AG08395 (cell line): ENCODE results near the gene PFDN2.

Experiments
- DNase-seq: peaks from one replicate; pipeline ENCODE4 v3.0.0; 2012; ENCODE audit warnings: mixed read lengths, low spot score

The PFDN2 gene

DNA sequence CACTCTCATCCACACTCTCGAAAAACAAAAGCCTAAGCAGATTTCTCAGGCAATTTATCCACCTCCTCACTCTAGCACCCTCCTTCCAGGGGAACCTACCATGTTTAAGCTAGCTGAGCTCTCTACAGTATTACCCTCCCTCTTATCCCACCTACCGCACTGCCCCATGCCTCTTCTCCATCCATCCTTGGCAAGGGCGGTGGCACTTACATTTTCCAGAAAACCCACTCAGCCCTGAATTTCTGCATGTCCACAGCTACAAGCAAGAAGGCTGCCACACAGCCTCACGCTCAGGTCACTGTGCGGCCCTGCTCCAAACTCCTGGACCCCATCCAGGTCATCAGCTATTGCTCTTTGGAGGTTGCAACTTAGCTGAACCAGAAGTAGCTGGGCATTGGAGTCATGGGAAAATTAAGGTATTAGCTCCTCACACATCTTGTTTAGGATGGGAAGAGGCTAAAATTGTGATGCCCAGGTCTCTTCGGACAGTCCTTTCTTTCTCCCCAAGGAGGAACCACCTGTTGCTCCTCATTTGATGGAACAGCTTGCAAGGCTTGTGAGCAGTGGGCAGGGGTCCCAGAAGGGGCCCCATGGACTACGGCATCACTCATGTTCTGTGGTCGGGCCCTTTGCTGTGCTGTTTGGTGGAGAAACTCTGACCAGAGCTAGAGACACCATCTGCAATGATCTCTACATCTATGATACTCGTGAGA lies 18.6 kb downstream of the PFDN2 start:
- DNase-seq: no peak

DNA sequence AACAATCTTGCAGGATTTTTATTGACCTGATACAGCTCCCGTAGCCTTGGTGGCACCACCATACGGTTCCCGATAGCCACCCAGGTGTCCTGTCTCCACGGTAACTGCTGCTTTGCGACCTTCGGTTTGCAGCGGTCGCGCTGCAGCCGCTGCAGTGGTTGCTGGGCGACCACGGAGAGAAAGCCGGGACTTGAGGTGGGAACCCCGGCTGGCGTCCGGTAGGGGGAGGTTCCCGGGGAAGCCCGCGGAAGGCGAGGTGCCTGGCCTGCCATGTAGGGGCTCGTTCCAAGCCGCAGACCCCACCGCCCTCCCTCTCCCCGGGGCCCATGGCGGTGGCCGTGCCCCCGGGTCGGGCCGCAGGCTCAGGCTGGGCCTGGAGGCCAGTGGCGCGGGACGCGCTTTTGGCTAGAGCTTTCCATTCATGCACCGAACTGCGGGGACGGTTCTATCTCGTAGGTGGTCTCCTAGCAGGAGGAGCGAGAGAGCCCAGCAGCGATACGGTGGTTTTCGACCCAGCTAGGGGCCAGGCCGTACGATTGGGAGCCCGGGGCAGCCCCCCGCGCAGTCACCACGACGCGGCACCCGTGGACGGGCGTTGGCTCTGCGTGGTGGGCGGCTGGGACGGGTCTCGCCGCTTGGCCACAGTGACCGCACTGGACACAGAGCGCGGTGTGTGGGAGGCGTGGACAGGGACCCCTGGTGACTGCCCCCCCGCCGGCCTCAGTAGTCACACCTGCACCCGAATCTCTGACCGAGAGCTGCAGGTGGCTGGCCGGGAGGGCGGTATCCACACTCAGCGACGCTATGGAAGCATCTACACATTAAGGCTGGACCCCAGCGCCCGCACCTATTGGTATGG lies 19.4 kb downstream of the PFDN2 start, which contains the start of gene KLHDC9:
Gene KLHDC9, plus strand, starts transcription at position 152 of the 859 bp plus-strand sequence. Its CDS starts 175 bp downstream, at position 327.
- DNase-seq: peak; percentile 86

DNA sequence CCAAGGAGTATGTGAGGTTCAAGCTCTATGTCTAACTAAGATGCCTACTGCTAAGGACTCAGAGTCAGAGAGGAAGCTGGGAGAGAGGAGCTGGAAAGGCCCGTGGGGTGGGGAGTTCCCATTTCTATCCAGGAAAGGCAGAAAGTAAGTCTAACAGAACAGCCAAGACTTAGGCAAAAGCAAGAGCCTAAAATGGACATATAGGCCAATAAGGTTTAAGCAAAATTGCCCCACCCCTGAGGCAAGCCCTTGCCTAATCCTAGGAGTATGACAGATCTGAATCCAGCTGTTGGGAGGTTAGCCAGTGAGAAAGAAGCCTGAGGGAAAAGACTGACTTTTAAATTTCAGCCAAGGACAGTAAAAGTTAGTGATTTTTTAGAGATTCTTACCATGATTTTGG lies 21.3 kb downstream of the PFDN2 start:
- DNase-seq: peak; percentile 68

DNA sequence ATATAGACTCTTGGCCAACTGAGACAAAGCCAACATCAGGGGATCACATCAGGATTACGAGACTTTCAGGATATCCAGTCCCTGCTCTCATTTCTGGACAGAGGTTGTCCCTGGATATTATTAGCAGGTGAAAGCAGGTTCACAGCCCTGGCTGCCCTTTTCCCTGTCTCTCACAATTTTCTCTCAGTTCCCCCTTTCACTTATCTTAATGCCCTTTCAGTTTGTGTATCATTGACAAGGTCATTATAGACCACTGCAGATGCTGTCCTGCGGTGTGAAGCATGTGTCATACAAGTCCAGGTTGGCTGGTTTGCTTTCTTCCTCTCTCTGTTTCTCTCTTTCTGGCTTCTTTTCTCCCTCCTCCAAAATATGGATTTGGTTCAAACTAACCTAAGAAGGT lies 21.8 kb downstream of the PFDN2 start:
- no peak for DNase-seq

DNA sequence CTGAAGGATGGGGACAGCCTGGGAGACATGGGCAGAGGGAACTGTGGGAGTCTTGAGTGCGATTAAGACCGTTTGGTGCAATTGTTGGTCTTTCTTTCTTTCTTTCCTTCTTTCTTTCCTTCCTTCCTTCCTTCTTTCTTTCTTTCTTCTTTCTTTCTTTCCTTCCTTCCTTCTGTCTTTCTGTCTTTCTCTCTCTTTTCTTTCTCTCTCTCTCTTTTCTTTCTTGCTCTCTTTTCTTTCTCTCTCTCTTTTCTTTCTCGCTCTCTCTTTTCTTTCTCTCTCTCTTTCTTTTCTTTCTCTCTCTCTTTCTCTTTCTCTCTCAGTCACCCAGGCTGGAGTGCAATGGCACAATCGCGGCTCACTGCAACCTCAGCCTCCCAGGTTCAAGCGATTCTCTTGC lies 22.6 kb downstream of the PFDN2 start:
- DNase-seq: no peak

DNA sequence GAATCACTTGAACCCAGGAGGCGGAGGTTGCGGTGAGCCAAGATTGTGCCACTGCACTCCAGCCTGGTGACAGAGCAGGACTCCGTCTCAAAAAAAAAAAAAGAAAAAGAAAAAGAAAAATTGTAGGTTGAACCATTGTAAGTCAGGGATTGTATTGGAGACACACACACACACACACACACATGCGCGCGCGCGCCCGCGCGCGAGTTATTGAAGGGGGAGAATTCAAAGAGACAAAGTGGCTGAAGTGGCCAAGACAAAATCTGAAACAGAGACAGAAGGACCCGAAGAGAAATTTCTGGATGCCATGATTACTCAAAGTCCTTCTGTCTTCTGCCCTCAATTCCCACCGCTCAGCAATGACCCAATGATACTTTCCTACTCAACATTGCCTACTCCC lies 23.4 kb downstream of the PFDN2 start:
- no peak for DNase-seq

DNA sequence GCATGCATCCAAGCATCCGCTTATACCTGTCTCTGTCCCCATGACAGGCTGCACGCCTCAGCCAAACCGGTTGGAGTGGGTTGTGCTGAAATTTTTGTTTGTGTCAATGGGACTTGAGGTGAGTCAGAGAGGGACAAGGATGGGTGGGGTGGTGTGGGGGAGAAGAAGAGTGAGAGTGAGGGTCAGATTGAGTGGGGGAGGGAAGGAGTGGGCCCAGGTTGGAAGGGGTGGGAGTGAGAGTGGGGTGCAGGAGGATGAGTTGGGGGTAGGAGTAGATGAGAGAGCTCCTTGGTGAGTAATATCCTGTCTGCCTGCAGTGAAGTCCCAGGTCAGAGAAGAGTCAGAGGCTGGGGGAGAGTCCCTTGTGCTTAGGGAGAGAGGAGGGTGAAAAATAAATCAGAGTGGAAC lies 25.2 kb downstream of the PFDN2 start:
- peak; percentile 44 for DNase-seq

DNA sequence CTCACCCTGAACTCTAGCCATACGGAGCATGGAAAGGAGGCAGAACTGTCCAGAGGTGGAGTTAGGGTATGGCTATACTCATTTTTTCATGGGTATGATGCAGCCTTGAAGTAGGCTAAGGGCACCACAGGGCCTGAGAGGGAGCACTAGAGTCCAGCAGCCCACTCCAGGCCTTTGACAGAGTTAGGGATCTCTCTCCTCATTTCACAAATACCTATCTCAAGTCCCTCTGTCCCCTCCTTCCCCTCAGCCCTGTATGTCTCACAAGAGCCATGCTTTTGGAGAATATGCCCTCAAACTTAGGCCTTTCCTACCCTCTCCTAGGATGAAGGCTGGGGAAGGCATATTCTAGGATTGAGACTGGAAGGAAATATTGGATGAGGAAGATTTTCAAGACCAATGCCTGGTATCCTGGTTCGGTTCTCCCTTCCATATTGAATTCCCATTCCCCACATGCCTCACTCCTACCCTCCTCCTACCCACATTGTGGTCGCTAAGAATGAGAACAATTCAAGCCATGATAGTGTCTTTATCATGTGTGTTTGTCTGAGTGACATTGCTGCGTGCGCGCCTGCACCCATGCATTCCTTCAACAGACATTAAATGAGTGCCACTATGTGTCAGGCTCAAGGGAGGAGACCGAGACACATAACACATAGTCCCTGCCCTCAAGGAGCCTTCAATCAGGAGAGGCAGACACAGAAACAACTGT lies 25.9 kb downstream of the PFDN2 start:
- no peak for DNase-seq

DNA sequence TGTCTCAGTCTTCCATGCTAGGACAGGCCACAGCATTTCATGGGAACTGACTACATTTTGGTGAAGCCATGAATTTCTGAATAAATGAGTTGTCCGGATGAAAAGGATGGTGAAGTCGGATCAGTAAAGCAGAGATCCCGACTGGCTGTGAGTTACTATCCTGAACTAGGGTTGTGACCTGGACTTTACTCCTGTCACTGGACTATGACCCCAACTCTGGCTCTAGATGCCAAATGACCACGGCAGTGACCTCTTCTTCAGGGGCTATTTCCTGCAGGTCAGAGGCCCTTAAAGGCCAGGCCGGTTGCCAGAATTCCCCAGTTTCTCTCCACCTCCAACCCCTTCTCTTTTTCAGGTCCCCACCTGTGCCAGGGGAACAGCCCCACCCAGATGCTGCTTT lies 26.7 kb downstream of the PFDN2 start:
- DNase-seq: no peak

DNA sequence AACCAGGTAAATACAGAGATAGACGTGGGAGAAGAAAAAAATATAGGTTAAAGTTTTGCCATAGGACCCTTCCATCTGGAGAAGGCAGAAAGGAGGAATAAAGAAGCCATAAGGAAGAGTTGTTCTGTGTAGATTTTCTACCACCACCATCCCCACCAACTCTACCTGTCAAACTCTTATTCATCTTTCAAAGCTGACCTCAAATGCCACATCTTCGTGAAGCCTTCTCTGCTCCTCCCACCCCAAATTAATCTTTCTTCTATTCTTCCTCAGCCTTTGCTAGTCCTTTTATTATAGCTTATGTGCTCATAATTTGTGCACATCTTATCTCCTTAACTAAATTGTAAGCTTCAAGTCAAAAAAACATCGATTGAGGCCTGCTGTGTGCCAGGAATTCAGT lies 27.2 kb downstream of the PFDN2 start:
- DNase-seq: no peak

DNA sequence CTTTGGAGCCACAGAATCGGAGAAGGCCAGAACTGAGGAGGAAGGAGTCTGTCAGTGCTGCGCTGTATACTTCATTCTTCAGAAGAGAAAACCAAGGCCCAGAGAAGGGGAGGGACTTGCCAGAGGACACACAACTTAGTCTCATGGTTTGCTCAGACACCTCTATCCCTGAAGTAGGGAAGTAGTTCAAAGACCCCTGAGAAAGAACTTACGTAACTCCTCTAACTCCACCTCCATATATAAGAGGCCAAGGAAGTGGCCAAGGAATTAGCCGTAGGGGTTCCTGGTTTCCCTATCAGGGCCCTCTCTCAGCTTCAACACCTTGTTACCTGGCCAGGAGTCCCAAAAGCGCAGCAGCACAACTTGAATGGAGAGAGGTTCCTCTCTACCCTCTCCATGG lies 27.9 kb downstream of the PFDN2 start:
- DNase-seq: no peak

DNA sequence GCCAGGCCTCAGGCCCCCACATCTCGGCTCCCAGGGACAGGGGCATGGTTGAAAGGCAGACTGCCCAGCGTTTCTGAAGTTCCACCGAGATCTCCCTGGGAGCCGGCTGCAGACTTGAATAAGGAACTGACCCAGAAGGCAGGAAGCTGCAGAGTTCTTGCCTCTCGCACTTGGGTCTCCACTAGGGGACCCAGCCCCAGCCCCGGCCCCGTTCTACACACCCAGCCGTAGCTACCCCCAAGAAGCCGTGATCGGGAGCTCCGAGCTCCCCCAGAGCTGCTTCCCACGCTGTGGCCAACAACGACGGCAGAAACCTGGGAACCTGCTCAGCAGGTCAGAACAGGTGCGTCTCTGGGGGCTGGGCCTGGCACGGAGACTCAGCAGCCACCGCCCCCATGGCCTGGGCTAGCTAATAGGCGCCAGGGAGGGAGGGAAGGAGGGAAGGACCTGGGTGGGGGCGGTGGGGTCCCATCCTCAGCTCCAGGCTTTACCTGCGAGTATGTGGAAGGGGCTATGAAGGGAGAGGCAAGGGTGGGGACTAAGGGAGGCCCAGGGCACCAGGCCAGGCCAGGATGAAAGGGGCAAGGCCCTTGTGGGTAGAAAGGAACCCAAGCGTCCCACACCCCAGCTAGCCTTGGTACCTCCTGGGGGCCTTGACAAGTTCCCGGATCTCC lies 28.4 kb downstream of the PFDN2 start, which contains the start of gene NECTIN4:
Gene NECTIN4, minus strand, starts transcription at position 308 of the 674 bp plus-strand sequence. Its CDS starts 262 bp downstream, at position 46.
- DNase-seq: no peak

DNA sequence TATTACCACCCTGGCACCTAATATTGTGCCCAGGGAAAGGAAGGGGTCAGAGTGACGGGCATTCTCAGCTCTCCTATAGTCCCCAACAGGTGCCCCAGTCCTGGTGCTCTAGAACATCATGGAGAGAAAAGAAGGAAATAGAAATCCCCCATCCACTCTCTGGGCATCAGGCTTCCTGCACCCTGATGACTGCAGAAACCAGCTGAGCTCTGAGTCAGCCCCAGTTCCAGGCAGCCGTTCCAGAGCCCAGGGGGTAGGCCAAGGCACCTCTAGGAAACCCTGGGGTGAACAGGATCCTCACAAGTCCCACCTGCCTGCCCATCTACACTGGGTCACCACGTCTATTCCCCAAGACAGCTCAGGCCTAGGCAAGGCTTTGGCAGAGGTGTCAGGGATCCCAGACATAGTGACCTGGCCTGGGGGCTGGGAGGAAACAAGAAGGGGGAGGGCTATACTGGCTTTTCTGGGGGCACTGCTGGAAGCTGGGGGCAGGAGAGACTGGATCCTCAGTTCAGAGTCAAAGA lies 29.2 kb downstream of the PFDN2 start:
- peak; percentile 72 for DNase-seq

DNA sequence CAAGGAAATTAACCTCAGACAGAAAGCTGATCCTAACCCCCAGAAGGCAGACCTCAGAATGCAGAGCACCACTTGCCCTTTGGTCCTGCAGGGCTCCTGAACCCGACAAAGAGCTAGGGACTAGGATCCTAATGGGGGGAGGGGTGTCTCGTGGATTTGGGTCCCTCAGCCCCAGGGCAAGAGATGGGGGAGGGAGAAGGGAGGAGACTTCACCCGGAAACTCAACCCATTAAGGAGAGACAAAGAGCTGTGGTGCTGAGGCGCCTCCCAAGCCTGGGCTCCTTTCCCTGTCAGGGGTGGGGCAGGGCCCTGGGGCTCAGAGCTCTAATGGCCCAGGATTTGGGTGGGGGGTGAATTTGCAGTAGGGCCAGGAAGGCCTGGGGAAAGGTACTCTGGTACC lies 31.4 kb downstream of the PFDN2 start:
- DNase-seq: no peak

DNA sequence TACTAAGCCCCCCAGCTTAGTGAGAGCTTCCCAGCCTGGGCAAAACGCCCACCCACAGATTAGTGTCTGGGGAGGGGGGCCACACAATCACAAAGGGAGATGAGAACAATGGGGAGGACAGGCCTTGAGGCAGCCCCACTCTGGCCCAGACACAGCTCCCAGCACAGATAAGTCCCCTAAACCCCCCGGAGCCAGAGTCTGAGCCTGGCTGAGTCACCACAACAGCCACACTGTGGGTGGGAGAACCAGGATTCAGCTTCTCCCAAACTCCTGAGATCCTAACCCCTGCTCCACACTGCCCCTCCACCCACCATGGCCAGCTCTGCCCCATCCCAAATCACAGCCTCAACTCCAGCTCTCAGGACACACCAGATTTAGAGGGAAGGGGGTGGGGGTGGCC lies 32.7 kb downstream of the PFDN2 start:
- no peak for DNase-seq

DNA sequence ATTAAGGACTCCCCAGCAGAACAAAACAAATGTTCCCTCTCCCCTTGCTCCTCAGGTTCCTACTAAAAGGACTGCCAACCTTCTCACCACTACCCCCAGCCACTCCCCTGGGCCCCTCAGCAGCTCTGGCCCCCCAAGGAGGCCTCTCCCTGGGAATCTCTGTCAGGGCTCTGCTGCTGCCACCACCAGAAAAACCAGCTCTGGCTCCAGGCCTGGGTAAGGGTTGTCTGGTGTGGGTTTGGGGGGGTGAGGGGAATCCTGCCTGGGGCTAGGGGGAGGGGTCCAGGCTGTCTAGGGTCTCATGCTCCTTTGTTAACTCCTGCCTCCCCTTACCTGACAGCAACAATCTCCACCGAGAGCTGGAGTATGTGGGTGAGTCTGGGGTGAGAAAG lies 33.2 kb downstream of the PFDN2 start:
- no peak for DNase-seq

DNA sequence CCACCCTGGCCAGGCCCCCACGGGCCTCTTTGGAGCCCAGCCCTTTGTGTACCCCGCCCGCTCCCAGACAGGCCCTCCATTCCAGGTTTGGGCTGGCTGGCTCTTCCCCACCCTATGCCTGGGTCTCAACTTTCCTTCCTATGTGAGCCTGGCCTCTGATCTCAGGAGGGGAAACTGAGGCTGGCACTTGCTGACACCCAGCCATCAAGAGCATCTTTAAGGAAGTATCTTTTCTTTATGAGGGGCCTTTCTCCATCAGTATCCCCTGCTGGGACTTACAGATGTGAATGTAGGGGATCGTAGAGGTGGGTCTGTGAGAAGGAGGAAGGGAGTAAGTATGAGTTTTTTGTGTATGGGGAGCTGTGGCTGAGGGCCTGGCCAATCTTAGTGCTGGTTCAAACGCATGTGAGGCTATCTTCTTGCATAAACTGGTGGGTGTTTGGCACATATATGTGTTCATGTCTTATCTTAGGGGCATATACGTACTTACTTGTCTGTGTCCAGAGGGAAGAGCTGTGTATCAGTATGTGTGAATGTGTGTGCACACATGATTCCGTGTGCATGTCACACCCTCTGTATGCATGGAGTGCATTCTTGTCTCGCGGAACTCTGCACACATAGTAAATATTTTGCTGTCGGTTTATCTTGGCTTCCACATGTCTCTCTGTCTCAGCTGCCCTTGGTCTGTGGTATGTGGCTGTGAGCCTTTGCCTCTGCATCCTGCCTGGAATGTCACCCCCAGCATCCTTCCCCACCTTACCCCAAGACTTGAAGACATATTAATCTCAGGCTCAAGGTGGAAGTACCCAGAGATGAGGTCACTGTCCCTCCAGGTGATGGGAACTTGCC lies 33.9 kb downstream of the PFDN2 start:
- no peak for DNase-seq

DNA sequence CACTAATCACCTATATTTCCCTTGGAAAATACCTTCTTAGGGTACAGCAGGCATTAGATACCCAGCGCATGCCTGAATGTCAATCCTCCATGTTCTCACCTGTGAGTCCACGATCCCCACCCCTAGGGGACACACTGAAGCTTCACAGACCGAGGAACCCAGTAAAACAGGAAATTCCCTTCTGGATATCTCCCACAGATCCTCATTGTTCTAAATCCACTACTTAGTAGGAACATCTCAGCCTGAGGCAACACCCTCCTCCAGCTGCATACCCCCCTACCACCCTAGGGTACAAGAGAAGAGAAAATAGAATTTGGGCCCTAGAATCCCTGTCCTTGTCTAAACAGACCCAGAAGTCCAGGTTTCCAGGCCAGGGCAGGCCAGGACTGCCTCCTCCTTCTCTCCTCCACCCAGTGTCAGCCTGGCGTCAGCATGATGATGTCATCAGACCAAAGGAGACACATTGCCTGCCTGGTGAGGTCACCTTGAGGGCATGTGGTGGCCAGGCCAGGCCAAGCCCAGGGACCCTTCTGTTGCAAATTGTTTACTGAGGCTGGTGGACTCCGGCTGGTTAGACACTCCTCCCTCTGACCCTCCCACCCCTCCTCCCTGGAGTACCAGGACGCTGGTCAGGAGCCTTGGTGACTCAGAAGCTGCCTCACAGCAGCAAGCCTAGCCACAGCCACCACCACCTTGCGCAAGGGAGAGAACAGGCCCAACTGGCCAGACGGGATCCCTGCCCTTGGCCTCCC lies 34.7 kb downstream of the PFDN2 start:
- peak; percentile 94 for DNase-seq

DNA sequence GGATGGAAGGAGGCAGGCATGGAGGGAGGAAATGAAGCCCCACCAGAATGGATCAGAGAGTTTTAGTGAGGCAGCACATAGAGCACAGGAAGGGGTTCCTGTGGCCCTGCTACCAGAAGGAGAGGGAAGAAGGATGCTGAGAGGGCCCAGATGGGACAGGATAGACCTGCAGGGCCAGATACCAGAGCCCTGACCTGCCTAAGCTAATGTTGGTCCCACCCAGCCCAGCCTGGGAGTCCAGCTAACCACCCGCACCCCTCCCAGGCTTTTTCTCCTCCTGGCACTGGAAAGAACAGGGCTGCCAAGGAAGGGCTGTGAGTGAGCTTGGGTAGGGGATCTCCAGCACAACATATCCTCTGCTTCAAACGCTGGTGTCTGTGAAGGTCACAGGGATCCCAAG lies 35.4 kb downstream of the PFDN2 start:
- DNase-seq: no peak

DNA sequence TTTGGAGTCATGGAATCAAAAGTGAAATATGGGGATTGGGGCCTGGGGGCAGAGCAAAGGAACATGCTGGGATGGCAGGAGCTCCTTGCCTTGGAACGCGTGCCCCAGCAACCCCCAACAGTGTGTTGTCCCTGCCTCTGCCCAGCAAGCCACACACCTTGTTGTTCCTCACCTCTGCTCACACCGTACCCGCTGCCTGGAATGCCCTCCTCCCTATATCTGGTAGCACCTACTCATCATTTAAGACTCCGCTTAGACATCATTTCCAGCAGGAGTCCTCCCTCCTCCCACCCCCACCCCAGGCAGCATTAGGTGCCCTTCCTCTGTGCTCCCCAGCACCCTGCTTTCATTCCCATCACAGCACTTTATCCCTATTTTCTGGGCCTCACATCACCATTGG lies 36.3 kb downstream of the PFDN2 start:
- no peak for DNase-seq
